ENCODE data around the gene P4HA2.

GRCh38 chr5:132275367-132276220 lies 47.9 kb upstream of the P4HA2 start:
- no peak for TF ChIP-seq CTCF (IDR thresholded peaks at IDR 0.05; ENCODE audit: control extremely low read depth in 1 of 3, insufficient read depth in 1 of 3, low read depth in 1 of 3, low read length in 3 of 3)
- TF ChIP-seq GABPA (IDR thresholded peaks at IDR 0.05; ENCODE audit: borderline replicate concordance, insufficient read depth, low read length), result no peak
- no peak for TF ChIP-seq EZH2 (IDR thresholded peaks at IDR 0.05; ENCODE audit: low read depth, low read length, severe bottlenecking)
- no peak for TF ChIP-seq RXRA (IDR thresholded peaks at IDR 0.05; ENCODE audit: insufficient read depth, low read depth, low read length)
- TF ChIP-seq POLR2A (IDR thresholded peaks at IDR 0.05; ENCODE audit: control extremely low read depth in 1 of 2, low read depth in 2 of 2, low read length in 2 of 2), result no peak
- no peak for TF ChIP-seq GTF2F1 (IDR thresholded peaks at IDR 0.05; ENCODE audit: borderline replicate concordance, low read depth, low read length)
- TF ChIP-seq CHD7 (IDR thresholded peaks at IDR 0.05; ENCODE audit: insufficient replicate concordance, low read length), result no peak
- no peak for TF ChIP-seq HDAC2 (IDR thresholded peaks at IDR 0.05; ENCODE audit: borderline replicate concordance in 1 of 2, low read depth in 2 of 2, low read length in 2 of 2)

All from H1 (cell line).